ENCODE results near the gene P2RY2. TPM values are rescaled to one million over a fixed set of nuclear protein-coding genes. Genes with fewer than 3 reads are reported as not detected.

P2RY2 gene
- total RNA-seq, 1 donor from 2014 or later: 25.6 TPM

DNA sequence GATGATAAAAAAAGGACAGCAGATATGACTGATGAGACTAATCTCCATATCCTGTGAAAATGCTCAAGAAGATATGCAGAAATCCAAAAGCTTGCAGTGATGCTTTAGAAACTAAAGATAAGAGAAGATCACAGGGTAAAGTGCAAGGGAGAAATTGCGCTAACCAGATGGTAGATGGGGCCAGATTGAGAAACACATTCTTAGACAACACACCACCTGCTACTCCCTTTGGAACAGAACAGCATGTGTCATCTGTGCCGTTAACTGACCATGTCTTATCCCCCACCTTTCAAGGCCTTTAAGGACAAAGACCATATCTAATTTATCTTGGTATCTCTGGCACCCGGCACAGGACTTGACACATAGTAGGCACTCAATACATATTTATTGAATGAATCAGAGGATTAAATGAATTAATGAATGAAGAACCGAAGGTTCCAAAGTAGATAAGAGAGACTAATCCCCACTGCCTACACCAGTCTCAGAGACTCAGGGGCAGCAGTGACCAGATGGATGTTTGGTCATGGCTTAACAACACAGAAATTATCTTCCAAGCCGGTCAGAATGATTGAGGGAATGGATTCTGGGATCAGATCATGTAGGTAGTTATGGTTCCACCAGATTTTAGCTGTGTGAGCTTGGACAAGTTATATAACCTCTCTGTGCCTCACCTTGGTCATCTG lies 12.3 kb upstream of the P2RY2 start:
- DNase-seq: no peak

DNA sequence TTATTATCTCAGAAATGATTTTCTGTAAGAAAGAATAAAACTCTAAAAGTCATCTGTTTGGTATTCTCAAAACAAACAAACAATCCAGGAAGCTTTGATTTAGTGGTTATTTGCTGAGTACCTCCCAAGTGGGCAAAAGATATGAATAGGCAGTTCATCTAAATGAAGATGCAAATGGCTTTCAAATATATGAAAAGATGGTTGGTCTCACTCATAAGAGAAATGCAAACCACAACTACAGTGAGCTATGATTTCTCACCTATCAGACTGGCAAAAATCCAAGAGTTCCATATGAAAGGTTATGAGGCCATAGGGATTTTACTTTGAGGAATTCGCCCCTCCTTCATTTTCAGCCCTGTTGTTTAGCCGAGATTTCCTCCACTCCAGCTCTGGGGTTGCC lies 11.3 kb upstream of the P2RY2 start:
- no peak for DNase-seq

DNA sequence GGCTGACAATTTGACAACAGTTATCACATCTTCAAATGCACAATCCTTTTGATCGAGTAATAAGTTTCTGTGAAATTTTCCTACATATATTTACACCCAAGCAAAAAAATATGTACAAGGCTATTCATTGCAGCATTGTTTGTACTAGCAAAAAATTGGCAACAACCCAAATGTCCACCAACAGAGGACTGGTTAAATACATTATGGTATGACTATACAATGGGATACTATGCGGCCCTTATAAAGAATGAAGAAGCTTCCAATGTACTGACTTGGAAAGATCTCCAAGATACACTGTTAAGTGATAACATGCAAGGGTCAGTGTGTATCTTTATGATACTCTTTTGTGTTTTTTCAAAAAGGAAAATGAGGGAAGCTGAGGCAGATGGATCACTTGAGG lies 8.2 kb upstream of the P2RY2 start:
- no peak for DNase-seq

DNA sequence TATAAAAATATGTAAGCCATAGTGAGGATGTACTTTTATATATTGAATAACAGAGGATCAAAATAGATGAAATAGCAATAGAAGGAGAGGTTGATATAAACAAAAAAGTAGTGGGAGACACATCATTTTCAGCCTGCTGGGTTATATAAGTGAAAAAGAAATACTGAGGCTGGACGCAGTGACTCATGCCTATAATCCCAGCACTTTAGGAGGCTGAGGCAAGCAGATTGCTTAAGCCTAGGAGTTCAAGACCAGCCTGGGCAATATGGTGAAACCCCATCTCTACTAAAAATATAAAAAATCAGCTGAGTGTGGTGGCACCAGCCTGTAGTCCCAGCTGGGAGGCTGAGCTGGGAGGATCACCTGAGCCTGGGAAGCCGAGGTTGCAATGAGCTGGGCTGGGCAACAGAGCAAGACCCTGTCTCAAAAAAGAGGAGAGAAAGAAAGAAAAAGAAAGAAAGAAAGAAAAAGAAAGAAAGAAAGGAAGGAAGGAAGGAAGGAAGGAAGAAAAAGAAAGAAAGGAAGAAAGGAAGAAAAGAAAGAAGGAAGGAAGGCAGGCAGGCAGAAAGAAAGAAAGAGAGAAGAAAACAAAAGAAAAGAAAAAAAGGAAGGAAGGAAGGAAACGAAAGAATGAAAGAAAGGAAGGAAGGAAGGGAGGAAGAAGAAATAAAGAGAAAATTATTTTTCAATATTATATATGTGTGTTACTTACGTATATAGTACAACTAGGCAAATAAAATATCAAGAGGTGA lies 7.0 kb upstream of the P2RY2 start:
- DNase-seq: no peak

DNA sequence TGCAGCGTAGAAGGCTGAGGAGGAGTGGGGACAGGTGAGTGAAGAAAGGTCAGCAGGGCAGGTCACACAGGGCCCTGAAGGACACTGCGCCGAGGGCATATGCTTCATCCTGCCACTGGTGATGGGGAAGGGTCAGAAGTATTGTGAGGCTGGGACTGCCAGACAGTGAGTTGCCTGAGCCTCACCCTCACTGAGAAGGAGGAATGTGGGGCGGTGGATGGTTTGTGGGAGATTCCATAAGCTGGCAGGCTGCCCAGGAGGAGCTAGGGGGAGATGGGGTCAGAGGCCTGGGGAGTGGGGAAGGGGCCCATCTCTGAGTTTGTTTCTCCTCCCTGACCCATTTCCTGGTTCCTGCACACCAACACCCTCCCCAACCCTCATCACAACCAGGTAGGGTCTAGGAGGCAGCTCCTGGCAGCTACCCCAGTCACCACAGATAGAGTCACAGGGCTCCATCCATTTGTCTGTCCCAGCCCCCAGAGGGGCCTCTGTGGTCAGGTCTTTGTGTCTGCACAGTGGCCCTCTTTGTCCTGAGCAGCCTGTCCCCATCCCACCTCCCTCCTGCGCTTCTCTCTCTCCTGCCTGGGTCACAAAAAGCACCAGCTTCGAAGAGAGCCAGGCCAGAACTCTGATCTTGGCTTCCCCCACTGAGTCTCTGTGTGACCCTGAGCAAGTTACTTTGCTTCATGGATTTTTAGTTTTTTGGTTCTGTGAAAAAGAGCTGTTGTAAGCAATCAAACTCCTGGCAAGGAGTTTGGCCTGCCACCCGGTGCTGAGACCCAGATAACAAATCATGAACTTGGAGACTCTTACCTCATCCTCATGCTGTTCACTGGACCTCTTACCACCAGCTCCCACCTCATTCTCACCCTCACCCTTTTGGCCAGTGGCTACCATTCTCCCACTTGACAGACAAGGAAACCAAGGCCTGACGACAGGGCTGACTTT lies 4.6 kb upstream of the P2RY2 start:
- DNase-seq: no peak

GRCh38 chr11:73215191-73216134 lies 2.6 kb upstream of the P2RY2 start:
- DNase-seq: no peak

GRCh38 chr11:73216465-73216864 lies 1.6 kb upstream of the P2RY2 start:
- DNase-seq: no peak

DNA sequence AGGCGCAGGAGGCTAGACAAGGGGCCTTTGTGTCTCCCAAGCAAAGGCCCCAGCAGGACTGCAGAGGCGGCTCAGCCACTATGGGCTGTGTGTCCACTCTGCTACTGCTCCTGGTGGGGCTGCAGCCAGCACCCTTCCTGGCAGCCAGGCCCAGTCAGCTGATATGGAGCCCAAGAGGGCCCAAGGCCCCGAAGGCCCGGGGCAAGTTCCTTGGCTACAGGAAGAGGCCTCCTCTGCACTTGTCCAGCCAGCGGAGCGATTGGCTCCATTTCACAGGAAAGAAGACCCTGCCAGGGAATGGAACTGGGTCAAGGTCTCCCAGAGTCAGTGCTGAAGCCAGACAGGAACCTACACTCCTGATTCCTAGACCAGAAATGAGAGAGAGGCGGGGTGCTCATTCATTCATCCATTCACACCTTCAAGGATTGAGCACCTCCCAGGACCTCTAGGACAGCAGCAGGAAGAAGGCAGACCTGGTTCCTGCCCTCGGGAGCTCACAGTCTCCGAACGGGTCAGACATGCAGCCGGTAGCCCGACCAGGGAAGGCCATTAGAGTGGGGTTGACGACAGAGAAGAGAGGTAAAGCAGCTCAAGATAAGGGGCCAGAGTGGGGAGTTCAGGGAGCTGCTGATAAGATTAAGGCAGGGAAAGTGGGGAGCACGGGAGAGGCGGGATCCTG lies 811 bp upstream of the P2RY2 start:
- DNase-seq: no peak

DNA sequence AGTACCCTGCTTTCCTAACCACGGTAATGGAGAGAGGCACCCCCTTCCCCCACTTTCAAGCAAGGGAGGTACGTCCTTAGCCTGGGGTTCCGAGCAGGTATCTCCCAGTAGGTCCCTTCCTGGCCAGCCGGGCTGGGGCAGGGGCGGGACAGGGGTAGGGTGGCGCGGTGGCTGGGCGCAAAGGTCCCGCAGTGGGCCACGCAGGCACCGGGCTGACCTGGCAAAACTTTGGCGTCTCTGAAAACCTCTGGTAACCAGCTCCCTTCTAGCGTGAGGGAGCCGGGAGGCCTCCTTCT lies 323 bp upstream of the P2RY2 start:
- DNase-seq: no peak

- no peak for DNase-seq
Observed at GRCh38 chr11:73218830-73219215, 742 bp downstream of the P2RY2 start.

- no peak for DNase-seq
Observed at GRCh38 chr11:73219396-73220285, 1.6 kb downstream of the P2RY2 start.

- DNase-seq: no peak
Observed at GRCh38 chr11:73221451-73221850, 3.4 kb downstream of the P2RY2 start.

DNA sequence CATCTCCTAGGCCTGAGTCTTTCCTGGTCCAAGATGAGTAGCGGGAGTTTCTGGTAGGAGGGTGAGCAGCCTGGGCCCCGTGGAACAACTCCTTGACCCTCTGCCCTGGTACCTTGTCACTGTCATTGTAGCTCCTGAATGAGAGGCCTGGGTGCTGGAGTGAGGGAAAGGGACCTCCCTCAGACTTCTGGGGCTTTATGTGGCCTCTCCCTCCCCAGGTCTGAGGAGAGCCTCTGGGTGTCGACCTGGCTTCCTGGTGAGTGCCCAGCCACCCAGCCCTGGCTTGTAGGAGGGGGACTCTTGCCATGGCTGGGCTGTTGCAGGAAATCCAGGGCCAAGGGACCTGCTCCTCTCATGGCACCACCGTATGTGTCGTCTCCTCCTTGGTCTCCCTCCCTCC lies 3.9 kb downstream of the P2RY2 start:
- no peak for DNase-seq

GRCh38 chr11:73223998-73224730 lies 6.1 kb downstream of the P2RY2 start:
- no peak for DNase-seq

- DNase-seq: no peak
Observed at GRCh38 chr11:73225001-73225686, 7.1 kb downstream of the P2RY2 start.

DNA sequence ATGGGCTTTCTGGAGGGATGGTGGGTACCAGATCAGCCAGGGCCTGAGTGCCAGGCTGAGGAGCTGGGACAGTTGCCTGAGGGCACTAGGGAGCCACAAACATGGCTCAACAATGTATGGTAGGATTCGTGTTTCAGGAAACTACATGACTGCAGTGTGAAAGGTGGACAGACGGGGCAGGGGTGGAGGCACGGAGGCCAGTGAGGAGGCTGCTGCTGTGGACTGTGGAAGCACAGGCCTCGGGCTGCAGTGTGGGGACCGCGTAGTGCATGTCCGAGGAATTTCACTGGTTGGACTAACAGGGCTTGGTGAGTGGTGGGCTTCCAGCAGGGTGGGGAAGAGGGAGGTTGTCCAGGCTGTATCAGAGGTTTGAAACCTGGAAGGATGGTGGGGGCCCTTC lies 7.8 kb downstream of the P2RY2 start:
- DNase-seq: no peak

DNA sequence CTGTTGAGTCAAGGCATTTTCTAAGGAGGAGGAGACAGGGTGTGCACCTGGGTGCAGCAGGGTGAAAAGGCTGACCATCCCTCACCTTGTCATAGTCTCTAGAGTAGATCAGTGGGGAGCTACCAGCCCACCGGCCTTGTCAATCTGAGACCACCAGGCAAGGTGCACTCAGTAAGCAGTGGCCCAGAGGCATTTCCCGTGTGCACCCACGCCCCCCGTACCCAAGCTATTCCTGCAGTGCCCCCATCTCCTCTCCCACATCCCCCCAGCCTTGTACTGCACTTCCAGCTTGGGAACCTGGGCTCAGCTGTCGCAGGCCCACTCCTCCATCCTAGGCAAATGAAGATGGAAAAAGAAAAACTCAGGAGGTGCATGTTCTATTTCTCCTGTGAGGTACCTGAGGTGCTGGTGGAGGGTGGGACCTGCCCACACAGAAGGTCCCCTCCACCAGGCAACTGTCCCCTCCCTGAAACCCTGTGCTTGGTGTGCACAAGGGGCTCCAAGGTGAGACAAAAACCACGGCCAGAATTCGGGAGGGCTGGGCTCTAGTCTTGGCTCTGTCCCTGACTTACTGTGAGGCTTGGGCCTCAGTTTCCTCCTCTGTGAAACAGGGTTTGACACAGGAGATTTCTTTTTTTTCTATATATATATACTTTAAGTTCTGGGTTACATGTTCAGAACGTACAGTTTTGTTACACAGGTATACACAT lies 8.4 kb downstream of the P2RY2 start:
- DNase-seq: no peak

- peak; percentile 66 for DNase-seq
Observed at GRCh38 chr11:73227571-73228211, 9.6 kb downstream of the P2RY2 start.

Measured in tongue (tissue), 2 donors.